DND-41 (cell line): ENCODE data around the gene HSH2D.

Experiments
- EZH2 ChIP-seq: IDR thresholded peaks from 3 replicates; pipeline ENCODE4 v1.6.1; 2012; ENCODE audit warnings: borderline replicate concordance, low read depth, mild to moderate bottlenecking, moderate library complexity, low read length, inconsistent platforms; ENCODE audit not compliant: severe bottlenecking
- TF ChIP-seq, protein P1 (sequence below): IDR thresholded peaks from 2 replicates; pipeline ENCODE4 v1.5.1; 2012; ENCODE audit warnings: borderline replicate concordance, low read length, moderate library complexity, mild to moderate bottlenecking; ENCODE audit not compliant: poor library complexity, severe bottlenecking; ENCODE audit errors: extremely low read depth

DNA sequence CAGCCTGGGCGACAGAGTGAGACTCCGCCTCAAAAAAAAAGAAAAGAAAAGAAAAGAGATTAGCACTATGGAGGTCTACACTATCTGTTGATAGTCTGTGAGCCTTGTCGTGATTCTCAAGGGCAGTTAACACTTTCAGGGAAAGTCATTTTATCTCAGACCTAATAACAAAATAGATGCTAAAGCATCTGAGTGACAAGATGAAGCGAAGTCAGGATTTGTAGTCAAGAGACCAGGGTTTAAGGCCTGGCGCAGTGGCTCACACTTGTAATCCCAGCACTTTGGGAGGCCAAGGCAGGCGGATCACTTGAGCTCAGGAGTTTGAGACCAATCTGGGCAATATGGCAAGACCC lies 45.1 kb upstream of the HSH2D start:
- TF ChIP-seq, protein P1, sequence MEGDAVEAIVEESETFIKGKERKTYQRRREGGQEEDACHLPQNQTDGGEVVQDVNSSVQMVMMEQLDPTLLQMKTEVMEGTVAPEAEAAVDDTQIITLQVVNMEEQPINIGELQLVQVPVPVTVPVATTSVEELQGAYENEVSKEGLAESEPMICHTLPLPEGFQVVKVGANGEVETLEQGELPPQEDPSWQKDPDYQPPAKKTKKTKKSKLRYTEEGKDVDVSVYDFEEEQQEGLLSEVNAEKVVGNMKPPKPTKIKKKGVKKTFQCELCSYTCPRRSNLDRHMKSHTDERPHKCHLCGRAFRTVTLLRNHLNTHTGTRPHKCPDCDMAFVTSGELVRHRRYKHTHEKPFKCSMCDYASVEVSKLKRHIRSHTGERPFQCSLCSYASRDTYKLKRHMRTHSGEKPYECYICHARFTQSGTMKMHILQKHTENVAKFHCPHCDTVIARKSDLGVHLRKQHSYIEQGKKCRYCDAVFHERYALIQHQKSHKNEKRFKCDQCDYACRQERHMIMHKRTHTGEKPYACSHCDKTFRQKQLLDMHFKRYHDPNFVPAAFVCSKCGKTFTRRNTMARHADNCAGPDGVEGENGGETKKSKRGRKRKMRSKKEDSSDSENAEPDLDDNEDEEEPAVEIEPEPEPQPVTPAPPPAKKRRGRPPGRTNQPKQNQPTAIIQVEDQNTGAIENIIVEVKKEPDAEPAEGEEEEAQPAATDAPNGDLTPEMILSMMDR: no peak
- no peak for TF ChIP-seq EZH2
